Gastrocnemius medialis (tissue), 4 donors: Measurements from ENCODE around the gene GBX1. TPM values are rescaled to one million over a fixed set of nuclear protein-coding genes. Genes with fewer than 3 reads are reported as not detected.

ENCODE experiments used
- ATAC-seq, 2 donors: fragments of 150-250 bp; one replicate each; pipeline ENCODE4 v1.9.1; 2016
- DNase-seq, 2 donors: peaks; one replicate each; pipeline ENCODE4 v3.0.0-alpha.2; 2019
- H3K27ac ChIP-seq, 4 donors: fragments of 200-600 bp; sonication (generic); 1 replicate in 1 of 4; 2 replicates in 3 of 4; pipeline ENCODE4 v1.5.1; 2016 to 2018; ENCODE audit warnings: mild to moderate bottlenecking in 2 of 4, moderate library complexity in 1 of 4
- H3K27me3 ChIP-seq, 3 donors: fragments of 200-600 bp; sonication (generic) in 2 of 3; 1 replicate in 1 of 3; 2 replicates in 2 of 3; pipeline versions ENCODE4 v1.5.1 to v1.6.0; 2016 to 2019; ENCODE audit warnings: mild to moderate bottlenecking in 1 of 3, moderate library complexity in 1 of 3
- H3K36me3 ChIP-seq, 2 donors: fragments of 200-600 bp; sonication (generic) in 1 of 2; one replicate each; pipeline ENCODE4 v1.5.1; 2017 to 2018
- H3K4me1 ChIP-seq, 2 donors: fragments of 200-600 bp; sonication (generic) in 1 of 2; one replicate each; pipeline ENCODE4 v1.5.1; 2016 to 2017; ENCODE audit warnings: mild to moderate bottlenecking in 2 of 2
- H3K4me3 ChIP-seq, 4 donors: fragments of 200-600 bp; sonication (generic) in 3 of 4; 1 replicate in 1 of 4; 2 replicates in 3 of 4; pipeline ENCODE4 v1.5.1; 2016 to 2019; ENCODE audit warnings: mild to moderate bottlenecking in 2 of 4
- H3K9me3 ChIP-seq, 3 donors: fragments of 200-600 bp; sonication (generic) in 2 of 3; 1 replicate in 1 of 3; 2 replicates in 2 of 3; pipeline ENCODE4 v1.5.1; 2016 to 2019
- CTCF ChIP-seq, 5 experiments: fragments of 450-650 bp in 3 of 5; fragments of 200-600 bp in 2 of 5; sonication (generic) in 2 of 5; IDR thresholded peaks in 4 of 5; conservative IDR thresholded peaks in 1 of 5; 1 replicate in 4 of 5; 2 replicates in 1 of 5; pipeline ENCODE4 v1.5.1; 2016 to 2019; ENCODE audit warnings: antibody characterized with exemption in 5 of 5, mild to moderate bottlenecking in 3 of 5, moderate library complexity in 3 of 5
- POLR2A ChIP-seq, 2 donors: fragments of 450-650 bp; IDR thresholded peaks; one replicate each; pipeline ENCODE4 v1.6.1; 2017; ENCODE audit warnings: antibody characterized with exemption in 2 of 2, mild to moderate bottlenecking in 2 of 2, moderate library complexity in 2 of 2
- in situ Hi-C, 4 donors: fragments of 200-750 bp; cut with MboI; loops; one replicate each; pipeline versions ENCODE4 v1.15.0 to v1.8.0; 2017; ENCODE audit warnings: low sequenced_read_pairs in 4 of 4
- intact Hi-C: fragments of 100-400 bp; cut with DNase I; formaldehyde crosslinking; loops from one replicate; pipeline ENCODE4 v1.15.1; 2023; ENCODE audit warnings: low total_unique reads
- total RNA-seq, 4 donors: library from RNA; depleted of rRNA; stranded (reverse); fragments of >200 nt; gene quantifications; one replicate each; pipeline versions ENCODE4 v1.1.0 to v1.2.3, GENCODE V29; 2016

GBX1 gene
- total RNA-seq, 4 donors from 2014 or later, result 0.58 TPM; not detected in 3

- no peak for ATAC-seq
- intact Hi-C loops, result no loop called here
- Histone ChIP-seq H3K27ac (no peak overlapping the region), H3K4me1 (no peaks in the 10 kb centered on the region), H3K27me3 (peaks cover 0 to 1% (median 0%) of the 10 kb centered on the region in 3 donors), H3K36me3 (peaks cover 0 to 46% of the 10 kb centered on the region in 2 donors), H3K4me3 (no peak overlapping the region), H3K9me3 (no peaks in the 10 kb centered on the region)
- DNase-seq, result no peak
- in situ Hi-C loops, result no loop called here
- TF ChIP-seq POLR2A (IDR thresholded peaks at IDR 0.05) (no peak), CTCF (IDR thresholded peaks at IDR 0.05 in 4 of 5, conservative IDR thresholded peaks at IDR 0.05 in 1 of 5) (no peak)
These were observed 43.8 kb upstream of the GBX1 start for GRCh38 chr7:151211155-151211772.

- Histone ChIP-seq H3K36me3 (peaks cover 0 to 36% of the 10 kb centered on the region in 2 donors), H3K4me3 (no peak within 1 kb of the TSS), H3K4me1 (no peaks in the 10 kb centered on the region), H3K27ac (no peak within 1 kb of the TSS), H3K9me3 (no peaks in the 10 kb centered on the region), H3K27me3 (peaks cover 0 to 10% (median 6%) of the 10 kb centered on the region in 3 donors)
- intact Hi-C loops (no loop called here), in situ Hi-C loops (no loop called here)
- no peak for DNase-seq
- no peak for TF ChIP-seq CTCF (IDR thresholded peaks at IDR 0.05 in 4 of 5, conservative IDR thresholded peaks at IDR 0.05 in 1 of 5)
- TF ChIP-seq POLR2A (IDR thresholded peaks at IDR 0.05), result no peak
- no peak for ATAC-seq
These were observed 42.8 kb upstream of the GBX1 start, which contains the start of gene H2BK1 for GRCh38 chr7:151210087-151210854. Gene H2BK1, minus strand, starts transcription at chr7:151210488. Its CDS starts 170 bp downstream, at chr7:151210318.

- no peak for ATAC-seq
- no peak overlapping the region for H3K27ac ChIP-seq
- no peaks in the 10 kb centered on the region for H3K9me3 ChIP-seq
- H3K4me3 ChIP-seq, result no peak overlapping the region
- intact Hi-C loops, result no loop called here
- H3K27me3 ChIP-seq, result peaks cover 1 to 14% (median 13%) of the 10 kb centered on the region in 3 donors
- no peaks in the 10 kb centered on the region for H3K4me1 ChIP-seq
- H3K36me3 ChIP-seq, result peaks cover 0 to 29% of the 10 kb centered on the region in 2 donors
- DNase-seq, result no peak
- in situ Hi-C loops, result no loop called here
- TF ChIP-seq CTCF (IDR thresholded peaks at IDR 0.05 in 4 of 5, conservative IDR thresholded peaks at IDR 0.05 in 1 of 5), result no peak
These were observed 42.1 kb upstream of the GBX1 start for GRCh38 chr7:151209588-151209987.

GRCh38 chr7:151208253-151208862, 40.9 kb upstream of the GBX1 start:
- peak in 1 of 2 donors; percentile 16 for ATAC-seq
- no peak overlapping the region for H3K27ac ChIP-seq
- no peak overlapping the region for H3K4me3 ChIP-seq
- TF ChIP-seq POLR2A (IDR thresholded peaks at IDR 0.05) (no peak), CTCF (IDR thresholded peaks at IDR 0.05 in 4 of 5, conservative IDR thresholded peaks at IDR 0.05 in 1 of 5) (no peak)
- no peak for DNase-seq
- peaks cover 0 to 17% of the 10 kb centered on the region in 2 donors for H3K36me3 ChIP-seq
- no peaks in the 10 kb centered on the region for H3K4me1 ChIP-seq
- in situ Hi-C loops, result no loop called here
- H3K9me3 ChIP-seq, result no peaks in the 10 kb centered on the region
- H3K27me3 ChIP-seq, result peaks cover 7 to 22% (median 17%) of the 10 kb centered on the region in 3 donors
- intact Hi-C loops, result no loop called here
